ENCODE measurements around the gene TRIM9.

The TRIM9 gene

DNA sequence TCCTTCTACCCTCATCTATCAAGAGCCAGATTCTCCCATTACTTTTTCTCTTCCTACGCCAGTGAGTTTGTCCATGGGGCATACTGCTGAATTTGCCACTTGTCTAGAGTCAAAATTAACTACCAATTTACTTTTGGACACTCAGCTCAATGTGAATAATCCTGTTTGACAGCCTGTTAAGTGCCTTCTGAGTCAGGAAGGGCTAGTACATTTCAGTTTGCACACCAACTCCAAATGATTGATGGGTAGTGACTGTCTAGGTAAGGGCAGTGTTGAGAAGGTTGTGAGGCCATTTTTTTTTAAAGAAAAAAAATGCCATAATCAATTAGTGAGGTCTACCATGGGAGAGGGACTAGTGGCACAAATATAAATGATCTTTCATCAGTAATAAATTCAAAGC, 21.8 kb upstream of the TRIM9 start:
- TF ChIP-seq CTCF (conservative IDR thresholded peaks at IDR 0.05; ENCODE audit: low read depth): no peak
- DNase-seq (ENCODE audit: low spot score): no peak
- ChIA-PET CTCF (interaction anchor here (0.6 kb wide), 2 partner anchors 497 to 943 kb away, joined by 3 to 4 read pairs; no protein-coding TSS in a partner anchor), POLR2A (ENCODE audit: low non-redundant PET) (no interaction called here)
- no peak overlapping the region for H3K27ac ChIP-seq

GRCh38 chr14:51109651-51110050, 14.7 kb upstream of the TRIM9 start:
- no peak for TF ChIP-seq CTCF (conservative IDR thresholded peaks at IDR 0.05; ENCODE audit: low read depth)
- no peak overlapping the region for H3K27ac ChIP-seq
- POLR2A ChIA-PET (ENCODE audit: low non-redundant PET): no interaction called here
- CTCF ChIA-PET: no interaction called here
- no peak for DNase-seq (ENCODE audit: low spot score)

DNA sequence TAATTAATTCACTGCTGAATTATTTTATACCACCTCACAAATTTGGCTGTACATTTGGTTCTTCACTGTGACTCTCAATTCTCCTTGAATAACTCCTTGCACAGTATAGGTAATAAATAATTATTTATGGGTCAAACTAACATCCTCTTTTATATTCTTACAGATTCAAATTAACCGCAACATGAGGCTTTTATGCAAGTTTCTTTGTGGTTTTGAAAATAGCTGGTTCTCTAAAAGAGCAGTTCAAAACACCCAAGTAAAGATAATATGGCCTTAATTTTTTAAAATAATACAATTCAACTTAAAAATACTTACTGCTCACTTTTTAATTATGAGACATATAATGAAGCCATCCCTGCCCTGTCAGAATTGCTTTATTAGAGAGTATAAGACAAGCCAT, 12.9 kb upstream of the TRIM9 start:
- CTCF ChIA-PET: no interaction called here
- TF ChIP-seq CTCF (conservative IDR thresholded peaks at IDR 0.05; ENCODE audit: low read depth): no peak
- no peak overlapping the region for H3K27ac ChIP-seq
- POLR2A ChIA-PET (ENCODE audit: low non-redundant PET): no interaction called here
- DNase-seq (ENCODE audit: low spot score): no peak

- ChIA-PET CTCF (interaction anchor here (0.8 to 1.2 kb wide), 3 partner anchors 10 to 105 kb away, joined by 3 to 4 read pairs (median 3); partner anchors contain the start of gene TRIM9), POLR2A (ENCODE audit: low non-redundant PET) (interaction anchor here (0.7 kb wide), 1 partner anchor 10 kb away, joined by 3 read pairs; the partner anchor contains the start of gene TRIM9)
- no peak for TF ChIP-seq CTCF (conservative IDR thresholded peaks at IDR 0.05; ENCODE audit: low read depth)
- no peak overlapping the region for H3K27ac ChIP-seq
- no peak for DNase-seq (ENCODE audit: low spot score)
Measured at GRCh38 chr14:51104467-51104866, 9.6 kb upstream of the TRIM9 start.

DNA sequence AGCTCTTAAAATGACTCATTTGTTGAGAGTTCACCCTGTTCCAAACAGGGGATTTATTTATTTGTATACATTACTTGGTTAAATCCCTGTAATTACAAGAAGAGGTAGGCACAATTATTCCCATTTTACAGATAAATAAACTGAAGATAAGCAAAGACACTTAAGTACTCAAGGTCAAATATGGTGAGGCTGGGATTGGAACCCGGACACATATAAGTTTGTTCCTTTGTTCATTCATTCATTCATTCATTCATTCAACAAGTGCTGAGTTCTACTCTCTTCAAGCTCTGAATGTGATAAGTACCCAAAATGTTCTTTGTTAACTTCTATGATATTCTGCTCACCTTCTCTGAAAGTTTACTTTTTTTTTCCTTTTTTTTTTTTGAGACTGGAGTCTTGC, 2.4 kb upstream of the TRIM9 start:
- ChIA-PET CTCF (no interaction called here), POLR2A (ENCODE audit: low non-redundant PET) (no interaction called here)
- no peak overlapping the region for H3K27ac ChIP-seq
- no peak for TF ChIP-seq CTCF (conservative IDR thresholded peaks at IDR 0.05; ENCODE audit: low read depth)
- no peak for DNase-seq (ENCODE audit: low spot score)

GRCh38 chr14:51096870-51097269, 2.0 kb upstream of the TRIM9 start:
- no peak for TF ChIP-seq CTCF (conservative IDR thresholded peaks at IDR 0.05; ENCODE audit: low read depth)
- ChIA-PET POLR2A (ENCODE audit: low non-redundant PET) (no interaction called here), CTCF (interaction anchor here (0.5 kb wide), 1 partner anchor 683 kb away, joined by 4 read pairs; no protein-coding TSS in a partner anchor)
- no peak overlapping the region for H3K27ac ChIP-seq
- DNase-seq (ENCODE audit: low spot score): no peak

Measured in RWPE1 (cell line).